Vagina (tissue), 2 donors: ENCODE results near the gene SLC36A1.

Source experiments
- POLR2A ChIP-seq, 2 donors: fragments of 450-650 bp; IDR thresholded peaks; one replicate each; pipeline ENCODE4 v1.6.1; 2017; ENCODE audit warnings: antibody characterized with exemption in 2 of 2, mild to moderate bottlenecking in 2 of 2, moderate library complexity in 2 of 2
- POLR2AphosphoS5 ChIP-seq, 2 donors: sonication (generic); formaldehyde crosslinking; IDR thresholded peaks; one replicate each; pipeline ENCODE4 v1.9.0; 2017; ENCODE audit warnings: antibody characterized with exemption in 2 of 2, mild to moderate bottlenecking in 2 of 2, low read depth in 1 of 2; ENCODE audit not compliant: insufficient read depth in 1 of 2
- TF ChIP-seq, protein P1 (sequence below), 3 experiments: fragments of 450-650 bp in 2 of 3; fragments of 200-600 bp in 1 of 3; sonication (generic) in 1 of 3; IDR thresholded peaks; one replicate each; pipeline ENCODE4 v1.5.1; 2017 to 2019; ENCODE audit warnings: antibody characterized with exemption in 3 of 3, mild to moderate bottlenecking in 2 of 3, moderate library complexity in 2 of 3

DNA sequence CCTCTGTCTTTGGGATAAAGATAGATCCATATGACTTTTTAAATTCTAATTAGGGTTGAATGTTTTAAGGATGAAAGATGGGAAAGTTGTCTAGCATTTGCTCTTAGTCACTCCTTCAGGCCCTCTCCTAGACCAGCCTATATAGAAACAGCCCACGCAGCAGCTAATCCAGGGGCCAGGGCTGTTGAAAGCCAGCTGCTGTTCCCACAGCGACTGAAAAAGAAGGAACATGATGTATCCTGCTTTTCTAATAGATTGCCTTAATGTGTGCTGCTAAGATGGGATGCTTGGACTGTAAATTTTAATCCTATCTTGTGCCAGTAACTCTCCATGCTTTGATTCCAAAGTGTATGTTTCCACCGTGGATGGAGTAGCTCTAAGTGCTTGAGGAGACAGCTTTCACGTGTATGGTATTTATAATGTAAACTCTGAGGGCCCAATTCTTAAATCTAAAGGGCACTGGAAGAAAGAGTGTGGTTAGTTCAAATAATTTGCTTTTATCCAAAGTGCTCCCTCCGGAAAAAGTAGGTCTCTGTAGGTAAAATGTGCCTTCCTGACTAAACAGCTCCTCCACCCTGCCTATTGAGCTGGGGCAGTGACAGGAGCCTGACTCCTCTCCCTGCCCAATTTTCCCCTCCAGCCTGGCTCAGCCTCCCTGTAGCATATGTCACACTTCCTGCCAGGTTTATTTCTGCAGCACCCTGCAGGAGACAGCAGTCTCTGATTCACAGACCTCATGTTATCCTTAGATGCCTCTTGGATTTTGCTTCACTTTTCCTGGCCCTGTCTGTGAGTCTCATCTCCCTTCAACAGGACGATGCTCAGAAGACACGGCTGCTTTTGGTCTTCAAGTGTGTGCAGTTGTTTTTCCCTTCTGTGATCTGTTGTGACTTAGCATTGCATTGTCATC lies 33.2 kb downstream of the SLC36A1 start:
- TF ChIP-seq, protein P1, sequence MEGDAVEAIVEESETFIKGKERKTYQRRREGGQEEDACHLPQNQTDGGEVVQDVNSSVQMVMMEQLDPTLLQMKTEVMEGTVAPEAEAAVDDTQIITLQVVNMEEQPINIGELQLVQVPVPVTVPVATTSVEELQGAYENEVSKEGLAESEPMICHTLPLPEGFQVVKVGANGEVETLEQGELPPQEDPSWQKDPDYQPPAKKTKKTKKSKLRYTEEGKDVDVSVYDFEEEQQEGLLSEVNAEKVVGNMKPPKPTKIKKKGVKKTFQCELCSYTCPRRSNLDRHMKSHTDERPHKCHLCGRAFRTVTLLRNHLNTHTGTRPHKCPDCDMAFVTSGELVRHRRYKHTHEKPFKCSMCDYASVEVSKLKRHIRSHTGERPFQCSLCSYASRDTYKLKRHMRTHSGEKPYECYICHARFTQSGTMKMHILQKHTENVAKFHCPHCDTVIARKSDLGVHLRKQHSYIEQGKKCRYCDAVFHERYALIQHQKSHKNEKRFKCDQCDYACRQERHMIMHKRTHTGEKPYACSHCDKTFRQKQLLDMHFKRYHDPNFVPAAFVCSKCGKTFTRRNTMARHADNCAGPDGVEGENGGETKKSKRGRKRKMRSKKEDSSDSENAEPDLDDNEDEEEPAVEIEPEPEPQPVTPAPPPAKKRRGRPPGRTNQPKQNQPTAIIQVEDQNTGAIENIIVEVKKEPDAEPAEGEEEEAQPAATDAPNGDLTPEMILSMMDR (IDR thresholded peaks at IDR 0.05) = no peak
- TF ChIP-seq POLR2A (IDR thresholded peaks at IDR 0.05) (no peak), POLR2AphosphoS5 (IDR thresholded peaks at IDR 0.05; ENCODE audit: insufficient read depth in 1 of 2, low read depth in 1 of 2) (no peak)
